ENCODE measurements around the gene RAI2. TPM values are rescaled to one million over a fixed set of nuclear protein-coding genes. Genes with fewer than 3 reads are reported as not detected.

Gene RAI2
- total RNA-seq, 1 experiment from 2014 or later, result not detected

- H3K4me1 ChIP-seq (ENCODE audit: insufficient read depth, low read length, poor library complexity, severe bottlenecking), result no peaks in the 10 kb centered on the region
- ChIA-PET CTCF (no interaction called here), POLR2A (ENCODE audit: low non-redundant PET) (no interaction called here)
- H3K36me3 ChIP-seq (ENCODE audit: insufficient read depth, low read length, poor library complexity, severe bottlenecking), result no peaks in the 10 kb centered on the region
- no peaks in the 10 kb centered on the region for H3K27me3 ChIP-seq (replicated peaks; ENCODE audit: insufficient read depth, low read depth, low read length, poor library complexity)
- no peak overlapping the region for H3K4me3 ChIP-seq (ENCODE audit: low read depth, low read length, poor library complexity, severe bottlenecking)
- no peak for TF ChIP-seq CTCF (conservative IDR thresholded peaks at IDR 0.05; ENCODE audit: low read depth, low read length)
- no peak for DNase-seq (ENCODE audit: low spot score)
- intact Hi-C loops (cut with micrococcal nuclease; ENCODE audit: unreplicated experiment), result no loop called here
- BruUV-seq (replicated peaks), result no TSS peak
- no peaks in the 10 kb centered on the region for H3K9me3 ChIP-seq (ENCODE audit: low read depth, low read length, poor library complexity, severe bottlenecking)
- no peak overlapping the region for H3K27ac ChIP-seq (ENCODE audit: low read depth, low read length, poor library complexity, severe bottlenecking)
Measured at GRCh38 chrX:17829566-17829965, 31.5 kb downstream of the RAI2 start.

- no peak overlapping the region for H3K27ac ChIP-seq (ENCODE audit: low read depth, low read length, poor library complexity, severe bottlenecking)
- DNase-seq (ENCODE audit: low spot score), result no peak
- no peaks in the 10 kb centered on the region for H3K4me1 ChIP-seq (ENCODE audit: insufficient read depth, low read length, poor library complexity, severe bottlenecking)
- H3K36me3 ChIP-seq (ENCODE audit: insufficient read depth, low read length, poor library complexity, severe bottlenecking), result no peaks in the 10 kb centered on the region
- H3K4me3 ChIP-seq (ENCODE audit: low read depth, low read length, poor library complexity, severe bottlenecking), result no peak overlapping the region
- ChIA-PET CTCF (no interaction called here), POLR2A (ENCODE audit: low non-redundant PET) (no interaction called here)
- no peak for TF ChIP-seq CTCF (conservative IDR thresholded peaks at IDR 0.05; ENCODE audit: low read depth, low read length)
- no peak for TF ChIP-seq EZH2 (IDR thresholded peaks at IDR 0.05; ENCODE audit: borderline replicate concordance, low read depth, low read length, poor library complexity, severe bottlenecking)
- intact Hi-C loops (cut with micrococcal nuclease; ENCODE audit: unreplicated experiment), result no loop called here
- no peaks in the 10 kb centered on the region for H3K27me3 ChIP-seq (replicated peaks; ENCODE audit: insufficient read depth, low read depth, low read length, poor library complexity)
- no TSS peak for BruUV-seq (replicated peaks)
- no peaks in the 10 kb centered on the region for H3K9me3 ChIP-seq (ENCODE audit: low read depth, low read length, poor library complexity, severe bottlenecking)
Measured at GRCh38 chrX:17828171-17828570, 32.9 kb downstream of the RAI2 start.

- TF ChIP-seq CTCF (conservative IDR thresholded peaks at IDR 0.05; ENCODE audit: low read depth, low read length) (no peak), EZH2 (IDR thresholded peaks at IDR 0.05; ENCODE audit: borderline replicate concordance, low read depth, low read length, poor library complexity, severe bottlenecking) (no peak)
- no peak overlapping the region for H3K4me3 ChIP-seq (ENCODE audit: low read depth, low read length, poor library complexity, severe bottlenecking)
- no peaks in the 10 kb centered on the region for H3K4me1 ChIP-seq (ENCODE audit: insufficient read depth, low read length, poor library complexity, severe bottlenecking)
- no peaks in the 10 kb centered on the region for H3K9me3 ChIP-seq (ENCODE audit: low read depth, low read length, poor library complexity, severe bottlenecking)
- DNase-seq (ENCODE audit: low spot score), result no peak
- no peak overlapping the region for H3K27ac ChIP-seq (ENCODE audit: low read depth, low read length, poor library complexity, severe bottlenecking)
- no TSS peak for BruUV-seq (replicated peaks)
- ChIA-PET CTCF (no interaction called here), POLR2A (ENCODE audit: low non-redundant PET) (no interaction called here)
- intact Hi-C loops (cut with micrococcal nuclease; ENCODE audit: unreplicated experiment), result no loop called here
- no peaks in the 10 kb centered on the region for H3K27me3 ChIP-seq (replicated peaks; ENCODE audit: insufficient read depth, low read depth, low read length, poor library complexity)
- no peaks in the 10 kb centered on the region for H3K36me3 ChIP-seq (ENCODE audit: insufficient read depth, low read length, poor library complexity, severe bottlenecking)
Measured at GRCh38 chrX:17826609-17827496, 34.2 kb downstream of the RAI2 start.
